Left renal cortex interstitium (tissue), 4 donors: ENCODE data around the gene C2CD2. TPM values are rescaled to one million over a fixed set of nuclear protein-coding genes. Genes with fewer than 3 reads are reported as not detected.

Source experiments
- DNase-seq, 4 donors: peaks; one replicate each; pipeline ENCODE4 v3.0.0-alpha.2; 2013; ENCODE audit warnings: low read depth in 4 of 4, low spot score in 2 of 4, missing footprints in 1 of 4
- polyA plus RNA-seq, 4 donors: library from polyadenylated mRNA; unstranded; fragments of 120-200 nt; gene quantifications; one replicate each; pipeline ENCODE4 v1.2.1, GENCODE V29; 2013; ENCODE audit not compliant: insufficient read length in 4 of 4

The C2CD2 gene
- polyA plus RNA-seq, 4 donors: 12.5 to 20.0 (median 16.1) TPM

DNA sequence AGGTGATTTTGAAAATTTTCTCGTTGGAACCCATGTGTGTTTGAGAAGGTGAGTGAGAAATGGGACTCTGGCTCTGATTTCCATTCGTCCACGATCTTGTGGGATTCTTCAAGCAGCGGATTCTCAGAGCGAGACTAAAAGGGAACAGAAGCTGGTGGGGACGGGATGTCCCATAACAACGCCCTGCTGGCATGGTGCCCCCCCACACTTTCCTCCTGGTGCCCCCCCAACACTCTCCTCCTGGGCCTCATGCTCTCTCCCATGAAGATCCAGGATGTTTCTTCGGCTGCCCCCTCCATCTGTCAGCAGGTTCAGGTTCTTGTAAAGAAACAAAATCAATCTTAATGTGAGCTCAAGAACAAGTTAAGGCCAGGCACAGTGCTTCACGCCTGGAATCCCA, 103.7 kb downstream of the C2CD2 start:
- no peak for DNase-seq

- no peak for DNase-seq
Observed at GRCh38 chr21:41848958-41849580, 104.7 kb downstream of the C2CD2 start.

DNA sequence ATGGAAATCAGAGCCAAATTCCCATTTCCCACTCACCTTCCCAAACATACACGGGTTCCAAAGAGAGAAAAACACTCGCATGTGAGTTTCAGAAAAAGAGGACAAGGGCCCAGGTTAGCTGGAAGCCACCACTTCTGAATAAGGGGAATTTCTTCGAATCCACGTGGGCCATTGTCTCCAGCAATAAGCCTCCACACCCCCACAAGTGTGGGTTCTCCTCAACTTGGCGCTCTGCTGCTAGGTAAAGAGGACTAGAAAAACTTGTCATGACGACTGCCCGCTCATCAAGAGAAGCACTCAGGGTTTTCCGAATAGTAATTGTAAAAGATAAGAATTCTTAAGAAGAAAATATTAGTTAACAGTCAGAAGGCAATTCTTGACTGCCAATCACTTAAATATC, 105.3 kb downstream of the C2CD2 start:
- no peak for DNase-seq

- no peak for DNase-seq
Observed at GRCh38 chr21:41847066-41847804, 106.6 kb downstream of the C2CD2 start.

DNA sequence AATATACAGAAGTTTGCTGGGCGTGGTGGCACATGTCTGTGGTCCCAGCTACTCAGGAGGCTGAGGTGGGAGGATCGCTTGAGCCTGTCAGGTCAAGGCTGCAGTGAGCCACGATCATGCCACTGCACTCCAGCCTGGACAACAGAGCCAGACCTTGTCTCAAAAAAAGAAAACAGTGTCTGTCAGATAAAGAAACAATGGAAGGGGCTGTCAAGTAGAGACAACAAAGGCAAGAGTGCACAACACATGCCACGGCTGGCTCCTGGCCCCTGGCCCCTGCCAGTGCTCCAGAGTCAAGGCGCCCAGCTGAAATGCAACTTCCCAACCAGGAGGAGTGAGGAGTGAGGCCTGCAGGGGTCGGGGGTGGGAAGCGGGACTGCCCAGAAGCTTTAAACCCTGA, 107.3 kb downstream of the C2CD2 start:
- no peak for DNase-seq

DNA sequence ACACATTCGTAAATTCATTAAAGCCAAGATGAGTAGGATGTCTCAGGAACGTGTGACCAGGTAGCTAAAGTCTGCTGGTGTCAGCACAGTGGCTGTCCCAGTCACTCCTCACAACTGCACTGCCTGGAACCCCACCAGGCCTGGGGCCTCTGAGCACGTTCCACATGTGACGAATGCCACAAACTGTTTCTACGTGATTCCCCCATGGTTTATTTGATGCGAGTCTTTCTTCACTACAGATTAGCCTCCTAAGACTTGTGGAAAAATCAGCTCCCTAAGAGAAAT, 107.8 kb downstream of the C2CD2 start:
- DNase-seq: no peak

GRCh38 chr21:41845310-41846032, 108.3 kb downstream of the C2CD2 start:
- DNase-seq: no peak

- no peak for DNase-seq
Observed at GRCh38 chr21:41843584-41843983, 110.2 kb downstream of the C2CD2 start.

GRCh38 chr21:41840880-41841279, 112.9 kb downstream of the C2CD2 start:
- no peak for DNase-seq

DNA sequence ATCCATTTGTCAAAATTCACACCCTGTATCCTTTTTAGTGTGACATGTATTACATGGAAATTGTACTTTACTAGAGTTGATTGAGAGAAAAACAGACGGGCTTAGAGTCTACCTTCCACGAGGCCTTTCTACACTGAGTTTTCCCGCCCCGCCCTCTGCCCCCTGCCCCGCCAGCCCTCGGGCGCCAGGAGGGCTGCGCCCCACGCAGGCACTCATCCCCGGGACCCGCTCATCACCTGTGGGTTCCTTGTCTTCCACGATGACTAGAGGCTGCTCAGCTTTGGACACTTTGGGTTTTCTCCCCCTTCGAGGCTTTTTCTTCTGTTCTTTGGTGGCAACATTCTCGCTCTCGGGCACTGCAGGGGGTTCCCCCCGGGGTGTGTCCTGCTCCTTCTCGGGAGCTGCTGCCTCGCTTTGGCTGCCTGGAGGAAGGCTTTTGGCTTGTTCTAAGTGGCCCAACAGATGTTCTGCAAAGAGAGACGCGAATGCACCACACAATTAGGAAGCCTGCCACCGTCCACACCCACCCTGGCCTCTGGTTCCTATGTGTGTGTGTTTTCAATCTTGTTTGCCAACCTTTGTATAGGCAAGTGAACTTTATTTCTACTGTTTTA, 114.3 kb downstream of the C2CD2 start:
- DNase-seq: no peak

- DNase-seq: no peak
Observed at GRCh38 chr21:41837756-41838297, 116.0 kb downstream of the C2CD2 start.

- DNase-seq: no peak
Observed at GRCh38 chr21:41836166-41837015, 117.4 kb downstream of the C2CD2 start.

DNA sequence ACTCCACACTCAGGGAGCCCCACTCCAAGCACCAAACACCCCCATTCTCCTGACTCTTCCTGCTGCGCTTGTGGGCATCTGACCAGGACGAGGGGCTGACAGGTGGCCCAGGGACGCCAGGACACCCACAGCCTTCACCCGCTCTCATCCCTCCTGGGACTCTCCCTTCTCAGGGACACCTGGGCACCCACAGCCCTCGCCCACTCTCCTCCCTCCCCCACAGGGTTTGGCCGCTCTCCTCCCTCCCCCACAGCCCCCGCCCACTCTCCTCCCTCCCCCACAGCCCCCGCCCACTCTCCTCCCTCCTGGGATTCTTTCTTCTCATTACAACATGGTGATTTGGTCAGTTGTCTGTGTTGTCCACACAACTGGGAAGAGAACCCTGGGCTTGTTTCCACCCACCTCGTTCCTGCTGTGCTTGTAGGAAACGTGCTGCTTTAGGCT, 118.1 kb downstream of the C2CD2 start:
- peak in 1 of 4 donors; percentile 4 for DNase-seq

Other genes with a start within 250 kb of the C2CD2 start
- 10 to 100 TPM; 15.7 to 21.5 (median 19.3) TPM for gene RIPK4, start 187.0 kb downstream of the C2CD2 start, polyA plus RNA-seq
- 1 to 10 TPM; 5.2 to 8.4 (median 6.5) TPM for gene PRDM15, start 74.7 kb downstream of the C2CD2 start, polyA plus RNA-seq
- gene ZBTB21, start 56.3 kb upstream of the C2CD2 start, polyA plus RNA-seq: 10 to 100 TPM in 2 of 4 donors, 1 to 10 TPM in 2; 9.4 to 12.8 (median 10.0) TPM
- under 1 TPM in 3 of 4 donors, not detected in 1; 0.05 to 0.27 (median 0.09) TPM for gene UMODL1, start 117.3 kb upstream of the C2CD2 start, polyA plus RNA-seq